ENCODE results near the gene URGCP. TPM values are rescaled to one million over a fixed set of nuclear protein-coding genes. Genes with fewer than 3 reads are reported as not detected.

URGCP gene
- total RNA-seq, 3 donors from 2014 or later = 51.0 to 64.8 (median 60.4) TPM

DNA sequence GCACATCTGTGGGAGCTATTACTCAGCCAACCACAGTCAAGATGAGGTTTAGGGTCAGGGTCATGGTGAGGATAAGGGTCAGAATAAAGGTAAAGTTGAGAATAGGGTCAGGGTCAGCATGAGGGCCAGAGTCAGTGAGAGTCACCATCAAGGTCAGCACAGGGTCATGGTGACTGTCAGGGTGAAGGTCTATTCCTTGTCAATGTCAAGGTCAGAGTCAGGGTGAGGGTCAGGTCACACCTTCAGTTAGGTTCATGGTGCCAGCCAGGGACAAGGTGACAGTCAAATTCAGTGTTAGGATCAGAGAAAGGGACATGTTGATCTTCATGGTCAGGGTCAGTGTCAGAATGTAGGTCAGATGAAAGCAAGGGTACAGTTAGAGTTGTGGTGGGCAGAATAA is 51.2 kb downstream of the URGCP start:
- DNase-seq (no peak), ATAC-seq (no peak)
- Histone ChIP-seq H3K9me3 (no peaks in the 10 kb centered on the region), H3K36me3 (ENCODE audit: low read depth) (no peaks in the 10 kb centered on the region), H3K4me1 (ENCODE audit: low read depth) (no peaks in the 10 kb centered on the region), H3K4me3 (no peak overlapping the region)
- TF ChIP-seq, protein P1, sequence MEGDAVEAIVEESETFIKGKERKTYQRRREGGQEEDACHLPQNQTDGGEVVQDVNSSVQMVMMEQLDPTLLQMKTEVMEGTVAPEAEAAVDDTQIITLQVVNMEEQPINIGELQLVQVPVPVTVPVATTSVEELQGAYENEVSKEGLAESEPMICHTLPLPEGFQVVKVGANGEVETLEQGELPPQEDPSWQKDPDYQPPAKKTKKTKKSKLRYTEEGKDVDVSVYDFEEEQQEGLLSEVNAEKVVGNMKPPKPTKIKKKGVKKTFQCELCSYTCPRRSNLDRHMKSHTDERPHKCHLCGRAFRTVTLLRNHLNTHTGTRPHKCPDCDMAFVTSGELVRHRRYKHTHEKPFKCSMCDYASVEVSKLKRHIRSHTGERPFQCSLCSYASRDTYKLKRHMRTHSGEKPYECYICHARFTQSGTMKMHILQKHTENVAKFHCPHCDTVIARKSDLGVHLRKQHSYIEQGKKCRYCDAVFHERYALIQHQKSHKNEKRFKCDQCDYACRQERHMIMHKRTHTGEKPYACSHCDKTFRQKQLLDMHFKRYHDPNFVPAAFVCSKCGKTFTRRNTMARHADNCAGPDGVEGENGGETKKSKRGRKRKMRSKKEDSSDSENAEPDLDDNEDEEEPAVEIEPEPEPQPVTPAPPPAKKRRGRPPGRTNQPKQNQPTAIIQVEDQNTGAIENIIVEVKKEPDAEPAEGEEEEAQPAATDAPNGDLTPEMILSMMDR (IDR thresholded peaks at IDR 0.05) = no peak
- intact Hi-C loops (cut with DNase I, micrococcal nuclease) = no loop called here

DNA sequence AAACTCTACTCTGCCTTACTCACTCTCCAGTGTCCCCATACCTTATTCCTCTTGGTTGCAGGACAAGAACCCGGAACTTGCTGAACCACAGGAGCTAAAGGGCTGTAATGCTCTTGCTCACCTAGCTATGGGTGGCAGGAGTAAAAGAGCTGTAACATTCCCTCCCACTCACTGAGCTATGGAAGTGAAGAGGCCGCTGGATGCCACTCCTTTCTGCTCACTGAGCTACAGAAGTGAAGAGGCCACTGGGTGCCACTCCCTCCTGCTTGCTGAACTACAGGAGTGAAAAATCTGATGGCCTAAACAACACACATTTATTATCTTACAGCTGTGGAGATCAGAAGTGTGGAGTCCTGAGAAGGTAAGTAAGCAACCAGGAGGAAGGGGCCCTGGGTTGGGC is 54.6 kb downstream of the URGCP start:
- ATAC-seq (no peak), DNase-seq (no peak)
- TF ChIP-seq, protein P1 (IDR thresholded peaks at IDR 0.05) = no peak
- Histone ChIP-seq H3K36me3 (ENCODE audit: low read depth) (no peaks in the 10 kb centered on the region), H3K4me3 (no peak overlapping the region), H3K4me1 (ENCODE audit: low read depth) (no peaks in the 10 kb centered on the region), H3K9me3 (no peaks in the 10 kb centered on the region)
- intact Hi-C loops (cut with DNase I, micrococcal nuclease) = no loop called here

DNA sequence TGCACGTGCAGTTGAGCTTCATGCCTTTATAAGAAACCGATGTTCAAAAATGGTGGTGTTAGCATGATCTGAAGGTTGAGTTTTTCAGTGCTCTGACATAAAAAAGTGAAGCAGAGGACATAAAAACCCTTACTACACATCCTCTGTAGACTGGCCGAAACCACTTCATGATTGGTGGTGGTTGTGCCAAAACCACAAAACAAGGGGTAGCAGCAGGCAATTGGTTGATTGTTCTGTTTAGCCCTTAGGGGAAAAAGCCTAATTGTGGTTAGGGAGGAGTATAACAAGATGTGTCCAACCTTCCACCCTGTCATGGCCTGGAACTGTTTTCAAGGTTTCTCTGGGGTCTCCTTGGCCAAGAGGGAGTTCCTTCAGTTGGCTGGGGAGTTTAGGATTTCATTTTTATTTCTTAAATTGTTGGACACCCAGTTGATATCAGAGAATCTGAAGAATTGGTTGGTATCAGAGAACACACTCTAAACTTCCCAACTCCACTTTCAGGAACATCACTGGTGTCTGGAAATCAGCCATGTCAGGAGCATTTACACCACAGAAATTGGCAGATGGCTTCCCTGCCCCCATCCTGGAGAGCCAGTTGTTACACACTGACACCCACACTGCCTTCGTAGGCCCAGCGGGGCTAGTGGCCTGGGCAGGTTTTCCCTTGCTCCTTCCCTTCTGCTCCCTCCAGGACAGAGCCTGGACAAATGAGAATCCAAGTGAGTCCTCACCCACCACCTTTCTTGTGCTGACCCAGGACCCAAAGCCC is 55.9 kb downstream of the URGCP start:
- no peak overlapping the region for H3K4me3 ChIP-seq
- TF ChIP-seq, protein P1 (IDR thresholded peaks at IDR 0.05) = no peak
- ATAC-seq = no peak
- no peak for DNase-seq
- no peaks in the 10 kb centered on the region for H3K9me3 ChIP-seq
- no peaks in the 10 kb centered on the region for H3K4me1 ChIP-seq (ENCODE audit: low read depth)
- intact Hi-C loops (cut with DNase I, micrococcal nuclease) = no loop called here
- H3K36me3 ChIP-seq (ENCODE audit: low read depth) = no peaks in the 10 kb centered on the region

DNA sequence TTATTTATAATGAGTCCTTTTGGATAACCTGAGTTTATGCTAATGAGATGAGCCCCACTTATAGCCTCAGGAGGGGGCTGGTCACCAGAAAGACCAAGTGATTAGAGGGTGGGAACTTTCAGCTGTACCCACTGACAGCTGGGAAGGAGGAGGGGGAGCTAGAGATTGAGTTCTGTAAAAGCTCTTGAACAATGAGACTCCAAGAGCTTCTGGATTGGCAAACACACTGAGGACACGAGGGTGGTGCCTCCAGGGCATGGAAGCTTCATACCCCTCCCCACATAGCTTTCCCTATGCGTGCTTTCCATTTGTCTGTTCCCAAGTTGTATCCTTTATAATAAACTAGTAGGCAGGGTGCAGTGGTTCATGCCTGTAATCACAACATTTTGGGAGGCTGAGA is 57.3 kb downstream of the URGCP start:
- TF ChIP-seq, protein P1 (IDR thresholded peaks at IDR 0.05) = no peak
- ATAC-seq = no peak
- Histone ChIP-seq H3K4me3 (no peak overlapping the region), H3K36me3 (ENCODE audit: low read depth) (no peaks in the 10 kb centered on the region), H3K4me1 (ENCODE audit: low read depth) (no peaks in the 10 kb centered on the region), H3K9me3 (no peaks in the 10 kb centered on the region)
- DNase-seq = no peak
- intact Hi-C loops (cut with DNase I, micrococcal nuclease) = no loop called here

DNA sequence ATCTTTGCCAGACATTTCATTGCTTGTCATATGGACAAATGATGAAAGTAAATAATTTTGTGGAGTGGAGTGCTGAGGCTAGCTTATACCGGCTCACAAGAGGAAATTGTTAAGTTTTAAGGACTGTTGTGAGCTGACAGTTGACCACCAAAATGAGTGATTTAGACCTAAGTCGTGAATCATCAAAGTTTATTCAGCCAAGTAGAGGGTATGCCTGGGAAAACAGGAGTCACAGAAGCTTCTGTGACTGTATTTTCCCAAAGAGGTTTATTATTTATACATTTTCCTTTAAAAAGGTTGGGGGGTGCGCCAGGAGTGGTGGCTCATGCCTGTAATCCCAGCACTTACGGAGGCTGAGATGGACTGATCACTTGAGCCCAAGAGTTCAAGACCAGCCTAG is 58.9 kb downstream of the URGCP start:
- intact Hi-C loops (cut with DNase I, micrococcal nuclease) = no loop called here

More for the DNA sequence above, 58.9 kb downstream of the URGCP start:
- Histone ChIP-seq H3K9me3 (no peaks in the 10 kb centered on the region), H3K4me1 (ENCODE audit: low read depth) (no peaks in the 10 kb centered on the region), H3K4me3 (no peak overlapping the region), H3K36me3 (ENCODE audit: low read depth) (no peaks in the 10 kb centered on the region)
- DNase-seq (no peak), ATAC-seq (no peak)
- TF ChIP-seq, protein P1 (IDR thresholded peaks at IDR 0.05) = no peak
